ENCODE measurements around the gene GDPD4. TPM values are rescaled to one million over a fixed set of nuclear protein-coding genes. Genes with fewer than 3 reads are reported as not detected.

The GDPD4 gene
- total RNA-seq, 4 donors from 2014 or later, result not detected

GRCh38 chr11:77201991-77202841 lies 99.3 kb downstream of the GDPD4 start:
- intact Hi-C loops (cut with DNase I; ENCODE audit: low total_unique reads), result no loop called here
- in situ Hi-C loops (cut with MboI; ENCODE audit: low pct_ligation_motif_present in 1 of 4, low pct_unique_long_range_greater_than_20kb in 1 of 4, low sequenced_read_pairs in 3 of 4), result no loop called here

GRCh38 chr11:77201370-77201769 lies 100.1 kb downstream of the GDPD4 start:
- Histone ChIP-seq H3K27ac (no peak overlapping the region), H3K9me3 (no peaks in the 10 kb centered on the region), H3K4me3 (no peak overlapping the region), H3K4me1 (no peaks in the 10 kb centered on the region), H3K36me3 (no peaks in the 10 kb centered on the region), H3K27me3 (no peaks in the 10 kb centered on the region)
- TF ChIP-seq CTCF (IDR thresholded peaks at IDR 0.05), result no peak
- TF ChIP-seq EP300 (IDR thresholded peaks at IDR 0.05; ENCODE audit: low read depth), result no peak
- no peak for TF ChIP-seq POLR2A (IDR thresholded peaks at IDR 0.05)
- no peak for TF ChIP-seq POLR2AphosphoS5 (IDR thresholded peaks at IDR 0.05)
- intact Hi-C loops (cut with DNase I; ENCODE audit: low total_unique reads) (no loop called here), in situ Hi-C loops (cut with MboI; ENCODE audit: low pct_ligation_motif_present in 1 of 4, low pct_unique_long_range_greater_than_20kb in 1 of 4, low sequenced_read_pairs in 3 of 4) (no loop called here)
- no peak for DNase-seq
- WGBS, 2 donors (ENCODE audit: low coverage in 1 of 2), result 81 to 93% methylated on average over 5 to 11 of the region's 11 CpGs

More at GRCh38 chr11:77201991-77202841, 99.3 kb downstream of the GDPD4 start:
- H3K9me3 ChIP-seq, result no peaks in the 10 kb centered on the region
- WGBS, 2 donors (ENCODE audit: low coverage in 1 of 2), result 92% methylated on average over 23 of the region's 23 CpGs; no CpG with 5 or more reads in 1 of the 2 donors
- H3K4me1 ChIP-seq, result no peaks in the 10 kb centered on the region
- H3K27ac ChIP-seq, result no peak overlapping the region
- H3K4me3 ChIP-seq, result no peak overlapping the region
- peak; percentile 3 for DNase-seq
- no peaks in the 10 kb centered on the region for H3K36me3 ChIP-seq
- H3K27me3 ChIP-seq, result no peaks in the 10 kb centered on the region
- no peak for TF ChIP-seq POLR2AphosphoS5 (IDR thresholded peaks at IDR 0.05)
- TF ChIP-seq EP300 (IDR thresholded peaks at IDR 0.05; ENCODE audit: low read depth), result no peak
- TF ChIP-seq CTCF (IDR thresholded peaks at IDR 0.05), result no peak
- TF ChIP-seq POLR2A (IDR thresholded peaks at IDR 0.05), result no peak

GRCh38 chr11:77200351-77201268 lies 100.9 kb downstream of the GDPD4 start:
- H3K27ac ChIP-seq, result no peak overlapping the region
- no peaks in the 10 kb centered on the region for H3K36me3 ChIP-seq
- peaks cover 0 to under 1% (median 0%) of the 10 kb centered on the region in 4 donors for H3K4me1 ChIP-seq
- in situ Hi-C loops (cut with MboI; ENCODE audit: low pct_ligation_motif_present in 1 of 4, low pct_unique_long_range_greater_than_20kb in 1 of 4, low sequenced_read_pairs in 3 of 4), result no loop called here
- no peak for TF ChIP-seq EP300 (IDR thresholded peaks at IDR 0.05; ENCODE audit: low read depth)
- TF ChIP-seq POLR2A (IDR thresholded peaks at IDR 0.05), result no peak
- no peak for TF ChIP-seq POLR2AphosphoS5 (IDR thresholded peaks at IDR 0.05)
- no peak for TF ChIP-seq CTCF (IDR thresholded peaks at IDR 0.05)
- WGBS, 2 donors (ENCODE audit: low coverage in 1 of 2), result 33 to 86% methylated on average over 1 to 12 of the region's 12 CpGs
- H3K9me3 ChIP-seq, result no peaks in the 10 kb centered on the region
- no peak for DNase-seq
- no peak overlapping the region for H3K4me3 ChIP-seq
- no peaks in the 10 kb centered on the region for H3K27me3 ChIP-seq
- intact Hi-C loops (cut with DNase I; ENCODE audit: low total_unique reads), result no loop called here

Measured in transverse colon (tissue), 4 donors.